RWPE2 (cell line): ENCODE data around the gene UQCC2.

ENCODE experiments used
- ATAC-seq: fragments of 200-7000 bp; cut with Tn5 transposase; 3 replicates; pipeline ENCODE4 v1.9.1; 2021; ENCODE audit warnings: low read depth
- DNase-seq: peaks from one replicate; pipeline ENCODE4 v3.0.0-alpha.2; 2020; ENCODE audit warnings: low spot score
- H3K27ac ChIP-seq: fragments of 450-650 bp; 2 replicates; pipeline ENCODE4 v1.5.1; 2017; ENCODE audit warnings: mild to moderate bottlenecking; ENCODE audit not compliant: poor library complexity, severe bottlenecking
- H3K27me3 ChIP-seq: fragments of 250-450 bp; sonication (Bioruptor Pico); 2 replicates; pipeline ENCODE4 v1.5.1; 2021; ENCODE audit warnings: mild to moderate bottlenecking, moderate library complexity; ENCODE audit not compliant: insufficient read depth, poor library complexity, severe bottlenecking
- H3K36me3 ChIP-seq: fragments of 250-450 bp; sonication (Bioruptor Pico); 2 replicates; pipeline ENCODE4 v1.5.1; 2020; ENCODE audit warnings: low read depth, mild to moderate bottlenecking, moderate library complexity
- H3K4me1 ChIP-seq: fragments of 250-450 bp; sonication (Bioruptor Pico); 2 replicates; pipeline ENCODE4 v1.5.1; 2021; ENCODE audit warnings: mild to moderate bottlenecking, moderate library complexity; ENCODE audit not compliant: insufficient read depth, poor library complexity, severe bottlenecking
- H3K4me3 ChIP-seq: fragments of 250-450 bp; sonication (Bioruptor Pico); 2 replicates; pipeline ENCODE4 v1.5.1; 2021; ENCODE audit warnings: mild to moderate bottlenecking, moderate library complexity; ENCODE audit not compliant: severe bottlenecking
- H3K9me3 ChIP-seq: fragments of 250-450 bp; sonication (Bioruptor Pico); 2 replicates; pipeline ENCODE4 v1.5.1; 2021; ENCODE audit warnings: mild to moderate bottlenecking, moderate library complexity; ENCODE audit not compliant: severe bottlenecking
- TF ChIP-seq, protein P1 (sequence below): fragments of 450-650 bp; IDR thresholded peaks from one replicate; pipeline ENCODE4 v1.5.1; 2017; ENCODE audit warnings: mild to moderate bottlenecking, moderate library complexity; ENCODE audit not compliant: poor library complexity, severe bottlenecking

UQCC2 gene

DNA sequence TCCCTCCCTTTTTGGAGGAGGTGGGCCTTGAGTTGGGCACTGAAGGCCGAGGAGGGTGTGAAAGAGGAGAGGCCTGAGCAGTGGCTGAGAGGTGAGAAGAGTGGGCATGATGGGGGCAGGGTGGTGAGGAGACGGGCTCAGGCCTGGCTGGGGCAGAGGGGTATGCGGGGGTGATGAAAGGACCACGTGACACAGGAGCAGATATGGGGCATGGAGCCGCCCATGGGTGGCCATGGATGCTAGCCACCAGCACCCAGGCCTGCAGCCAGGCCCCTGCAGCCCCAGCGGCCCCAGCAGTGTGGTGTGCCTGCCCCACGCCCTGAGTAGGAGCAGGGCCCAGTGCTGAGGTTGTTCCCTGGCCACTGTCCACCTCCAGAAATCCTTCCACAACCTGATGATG is 26.5 kb downstream of the UQCC2 start:
- H3K9me3 ChIP-seq, result no peaks in the 10 kb centered on the region
- H3K4me1 ChIP-seq, result no peaks in the 10 kb centered on the region
- DNase-seq, result peak; percentile 41
- no peak overlapping the region for H3K4me3 ChIP-seq
- H3K36me3 ChIP-seq, result peaks cover 91% of the 10 kb centered on the region
- no peak for ATAC-seq
- TF ChIP-seq, protein P1, sequence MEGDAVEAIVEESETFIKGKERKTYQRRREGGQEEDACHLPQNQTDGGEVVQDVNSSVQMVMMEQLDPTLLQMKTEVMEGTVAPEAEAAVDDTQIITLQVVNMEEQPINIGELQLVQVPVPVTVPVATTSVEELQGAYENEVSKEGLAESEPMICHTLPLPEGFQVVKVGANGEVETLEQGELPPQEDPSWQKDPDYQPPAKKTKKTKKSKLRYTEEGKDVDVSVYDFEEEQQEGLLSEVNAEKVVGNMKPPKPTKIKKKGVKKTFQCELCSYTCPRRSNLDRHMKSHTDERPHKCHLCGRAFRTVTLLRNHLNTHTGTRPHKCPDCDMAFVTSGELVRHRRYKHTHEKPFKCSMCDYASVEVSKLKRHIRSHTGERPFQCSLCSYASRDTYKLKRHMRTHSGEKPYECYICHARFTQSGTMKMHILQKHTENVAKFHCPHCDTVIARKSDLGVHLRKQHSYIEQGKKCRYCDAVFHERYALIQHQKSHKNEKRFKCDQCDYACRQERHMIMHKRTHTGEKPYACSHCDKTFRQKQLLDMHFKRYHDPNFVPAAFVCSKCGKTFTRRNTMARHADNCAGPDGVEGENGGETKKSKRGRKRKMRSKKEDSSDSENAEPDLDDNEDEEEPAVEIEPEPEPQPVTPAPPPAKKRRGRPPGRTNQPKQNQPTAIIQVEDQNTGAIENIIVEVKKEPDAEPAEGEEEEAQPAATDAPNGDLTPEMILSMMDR, result no peak
- no peaks in the 10 kb centered on the region for H3K27me3 ChIP-seq
- no peak overlapping the region for H3K27ac ChIP-seq

- Histone ChIP-seq H3K27ac (no peak overlapping the region), H3K4me1 (no peaks in the 10 kb centered on the region), H3K4me3 (no peak overlapping the region), H3K36me3 (peaks cover 91% of the 10 kb centered on the region), H3K9me3 (no peaks in the 10 kb centered on the region), H3K27me3 (no peaks in the 10 kb centered on the region)
- peak; percentile 65 for DNase-seq
- TF ChIP-seq, protein P1, result no peak
- ATAC-seq, result no peak
Measured at GRCh38 chr6:33684428-33684896, 27.0 kb downstream of the UQCC2 start.

DNA sequence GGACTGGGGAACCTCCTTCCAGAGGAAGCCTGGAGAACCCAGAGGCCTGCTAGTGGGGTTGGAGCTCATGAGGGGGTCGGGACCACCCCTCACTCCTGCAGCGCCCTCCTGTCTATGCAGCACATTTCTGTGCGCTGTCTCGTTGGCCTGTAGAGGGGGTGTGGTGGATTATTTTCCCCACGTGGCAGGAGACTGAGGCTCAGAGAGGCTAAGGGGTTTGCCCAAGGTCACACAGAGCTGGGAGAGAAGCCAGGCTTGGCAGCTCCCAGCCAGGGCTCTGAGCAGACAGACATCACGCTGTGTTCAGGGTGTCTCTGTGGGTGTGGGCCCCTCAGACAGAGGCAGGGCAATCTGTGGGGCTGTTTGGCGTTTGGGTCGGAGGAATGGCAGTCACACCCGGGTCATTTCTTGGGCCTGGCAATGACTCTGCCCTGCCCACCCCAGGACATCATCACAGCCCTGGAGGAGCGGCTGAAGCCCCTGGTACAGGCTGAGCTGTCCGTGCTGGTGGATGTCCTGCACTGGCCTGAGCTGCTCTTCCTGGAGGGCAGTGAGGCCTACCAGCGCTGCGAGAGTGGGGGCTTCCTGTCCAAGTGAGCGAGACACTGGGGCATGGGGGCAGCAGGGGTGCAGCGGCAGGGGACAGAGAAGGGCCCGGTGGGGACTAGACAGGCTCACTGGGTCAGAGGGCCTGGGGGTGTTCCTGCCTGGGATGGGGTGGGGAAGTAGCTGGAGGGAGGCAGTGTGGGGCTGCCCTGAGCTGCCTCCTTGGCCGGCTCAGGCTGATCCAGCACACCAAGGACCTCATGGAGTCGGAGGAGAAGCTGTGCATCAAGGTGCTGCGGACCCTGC is 27.7 kb downstream of the UQCC2 start:
- H3K4me1 ChIP-seq, result no peaks in the 10 kb centered on the region
- H3K9me3 ChIP-seq, result no peaks in the 10 kb centered on the region

GRCh38 chr6:33683051-33683571 is 28.4 kb downstream of the UQCC2 start:
- Histone ChIP-seq H3K36me3 (peaks cover 91% of the 10 kb centered on the region), H3K4me1 (no peaks in the 10 kb centered on the region), H3K4me3 (no peak overlapping the region), H3K27me3 (no peaks in the 10 kb centered on the region), H3K27ac (no peak overlapping the region), H3K9me3 (no peaks in the 10 kb centered on the region)
- TF ChIP-seq, protein P1, result no peak
- ATAC-seq, result no peak
- peak; percentile 48 for DNase-seq

More for the DNA sequence above, 27.7 kb downstream of the UQCC2 start:
- H3K4me3 ChIP-seq, result no peak overlapping the region
- ATAC-seq (no peak; the same call in 2 of the 3 replicates), DNase-seq (peak; percentile 49)
- no peaks in the 10 kb centered on the region for H3K27me3 ChIP-seq
- no peak overlapping the region for H3K27ac ChIP-seq
- TF ChIP-seq, protein P1, result no peak
- H3K36me3 ChIP-seq, result peaks cover 91% of the 10 kb centered on the region
